GM18505 (cell line): Measurements from ENCODE around the gene PPP1R2B.

Experiments
- ATAC-seq: cut with Tn5 transposase; IDR thresholded peaks from one replicate; pipeline ENCODE4 v1.9.1; 2021; ENCODE audit not compliant: unreplicated experiment
- POLR2A ChIP-seq: IDR thresholded peaks from 4 replicates; pipeline ENCODE4 v1.6.1; 2011; ENCODE audit warnings: borderline replicate concordance; ENCODE audit not compliant: insufficient read depth, insufficient read length; ENCODE audit errors: extremely low read depth

PPP1R2B gene

DNA sequence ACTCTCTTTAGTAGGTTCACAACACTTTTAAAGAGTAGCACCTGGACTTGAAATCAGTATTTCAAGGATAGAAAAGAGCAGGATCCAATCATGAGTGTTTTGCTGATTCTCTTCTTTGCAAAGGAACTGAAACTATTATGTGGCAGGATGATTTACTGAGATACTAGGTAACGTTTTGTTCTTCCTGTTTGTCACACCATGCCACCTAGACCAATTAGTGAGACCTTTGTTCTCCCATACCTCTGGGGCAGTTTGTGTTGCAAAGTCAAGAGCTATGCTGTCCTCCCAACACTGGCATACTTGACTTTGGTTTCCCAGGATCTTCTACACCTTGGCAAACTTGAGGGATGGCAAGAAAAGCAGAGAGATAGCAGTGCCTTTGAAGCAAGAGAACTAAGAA lies 43.4 kb downstream of the PPP1R2B start:
- no peak for ATAC-seq
- no peak for TF ChIP-seq POLR2A

DNA sequence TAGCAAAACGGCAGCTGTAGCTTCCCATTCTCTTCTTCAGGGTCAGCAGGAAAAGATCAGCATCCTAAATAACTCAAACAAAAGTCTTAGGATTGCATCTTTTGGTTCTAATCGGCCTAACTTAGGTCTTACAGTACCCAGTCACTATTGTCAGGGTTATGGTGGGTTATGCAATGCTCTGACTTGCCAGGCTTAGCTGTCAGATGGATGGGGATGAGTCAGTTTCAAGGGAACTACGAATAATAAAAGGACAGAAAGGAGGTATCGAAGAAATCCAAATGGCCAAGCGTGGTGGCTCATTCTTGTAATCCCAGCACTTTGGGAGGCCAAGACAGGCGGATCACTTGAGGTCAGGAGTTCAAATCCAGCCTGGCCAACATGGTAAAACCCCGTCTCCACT lies 46.5 kb downstream of the PPP1R2B start:
- no peak for TF ChIP-seq POLR2A
- ATAC-seq: no peak
